ENCODE results near the gene PDAP1. TPM values are rescaled to one million over a fixed set of nuclear protein-coding genes. Genes with fewer than 3 reads are reported as not detected.
A peak's percentile ranks its signal among the peaks of the same experiment; 100 is the strongest.

PDAP1 gene
- total and polyA plus RNA-seq, 2 of the 13 experiments (the other 11 are each of a cell fraction or from before 2014, with no cell fraction given) = 13.0 to 100 TPM

- TF ChIP-seq ZBTB7A (CRISPR knock-in tag; IDR thresholded peaks at IDR 0.05) (peak; percentile 48; the same call in 1 of the 2 replicates), MIER3 (CRISPR knock-in tag; IDR thresholded peaks at IDR 0.05; ENCODE audit: borderline replicate concordance) (no peak), TBL1XR1 (IDR thresholded peaks at IDR 0.05; ENCODE audit: borderline replicate concordance, low read length, partially characterized antibody) (no peak), ZNF839 (CRISPR knock-in tag; IDR thresholded peaks at IDR 0.05; ENCODE audit: borderline replicate concordance) (no peak), ZNF879 (CRISPR knock-in tag; IDR thresholded peaks at IDR 0.05) (no peak), HMGA1 (CRISPR knock-in tag; conservative IDR thresholded peaks at IDR 0.05) (no peak), FOXO4 (CRISPR knock-in tag; conservative IDR thresholded peaks at IDR 0.05) (no peak), ZNF703 (CRISPR knock-in tag; IDR thresholded peaks at IDR 0.05; ENCODE audit: borderline replicate concordance) (no peak), KIAA2018 (CRISPR knock-in tag; IDR thresholded peaks at IDR 0.05; ENCODE audit: borderline replicate concordance) (no peak), SMARCC2 (IDR thresholded peaks at IDR 0.05) (no peak), ATF2 (CRISPR knock-in tag; IDR thresholded peaks at IDR 0.05) (no peak)
- TF ChIP-seq, protein P1, sequence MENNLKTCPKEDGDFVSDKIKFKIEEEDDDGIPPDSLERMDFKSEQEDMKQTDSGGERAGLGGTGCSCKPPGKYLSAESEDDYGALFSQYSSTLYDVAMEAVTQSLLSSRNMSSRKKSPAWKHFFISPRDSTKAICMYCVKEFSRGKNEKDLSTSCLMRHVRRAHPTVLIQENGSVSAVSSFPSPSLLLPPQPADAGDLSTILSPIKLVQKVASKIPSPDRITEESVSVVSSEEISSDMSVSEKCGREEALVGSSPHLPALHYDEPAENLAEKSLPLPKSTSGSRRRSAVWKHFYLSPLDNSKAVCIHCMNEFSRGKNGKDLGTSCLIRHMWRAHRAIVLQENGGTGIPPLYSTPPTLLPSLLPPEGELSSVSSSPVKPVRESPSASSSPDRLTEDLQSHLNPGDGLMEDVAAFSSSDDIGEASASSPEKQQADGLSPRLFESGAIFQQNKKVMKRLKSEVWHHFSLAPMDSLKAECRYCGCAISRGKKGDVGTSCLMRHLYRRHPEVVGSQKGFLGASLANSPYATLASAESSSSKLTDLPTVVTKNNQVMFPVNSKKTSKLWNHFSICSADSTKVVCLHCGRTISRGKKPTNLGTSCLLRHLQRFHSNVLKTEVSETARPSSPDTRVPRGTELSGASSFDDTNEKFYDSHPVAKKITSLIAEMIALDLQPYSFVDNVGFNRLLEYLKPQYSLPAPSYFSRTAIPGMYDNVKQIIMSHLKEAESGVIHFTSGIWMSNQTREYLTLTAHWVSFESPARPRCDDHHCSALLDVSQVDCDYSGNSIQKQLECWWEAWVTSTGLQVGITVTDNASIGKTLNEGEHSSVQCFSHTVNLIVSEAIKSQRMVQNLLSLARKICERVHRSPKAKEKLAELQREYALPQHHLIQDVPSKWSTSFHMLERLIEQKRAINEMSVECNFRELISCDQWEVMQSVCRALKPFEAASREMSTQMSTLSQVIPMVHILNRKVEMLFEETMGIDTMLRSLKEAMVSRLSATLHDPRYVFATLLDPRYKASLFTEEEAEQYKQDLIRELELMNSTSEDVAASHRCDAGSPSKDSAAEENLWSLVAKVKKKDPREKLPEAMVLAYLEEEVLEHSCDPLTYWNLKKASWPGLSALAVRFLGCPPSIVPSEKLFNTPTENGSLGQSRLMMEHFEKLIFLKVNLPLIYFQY (CRISPR knock-in tag; IDR thresholded peaks at IDR 0.05; ENCODE audit: borderline replicate concordance) = peak; percentile 80; the same call in 1 of the 2 replicates
Measured at GRCh38 chr7:99381664-99382075, 26.7 kb downstream of the PDAP1 start (continued).
